DOHH2 (cell line): ENCODE results near the gene AHRR.

ENCODE experiments used
- CTCF ChIP-seq: fragments of 200-600 bp; sonication (generic); IDR thresholded peaks from one replicate; pipeline ENCODE4 v1.5.1; 2014; ENCODE audit warnings: antibody characterized with exemption, mild to moderate bottlenecking, low read depth, low read length; ENCODE audit not compliant: poor library complexity, severe bottlenecking
- EZH2phosphoT487 ChIP-seq: fragments of 200-600 bp; sonication (generic); IDR thresholded peaks from 2 replicates; pipeline ENCODE4 v1.6.1; 2017; ENCODE audit warnings: borderline replicate concordance, mild to moderate bottlenecking, antibody characterized with exemption, low read length, moderate library complexity, mixed read lengths

- TF ChIP-seq CTCF (no peak), EZH2phosphoT487 (no peak)
These were observed 137.2 kb downstream of the AHRR start for GRCh38 chr5:458547-459353.
